ENCODE data around the gene PPM1L.
"Not testable (repeated sequence)": the region's sequence is repeated elsewhere in the genome, so short reads cannot be mapped to it uniquely, and the experiment has no call there.

Gene PPM1L

GRCh38 chr3:160755776-160756304 lies at the start of gene PPM1L:
PPM1L (plus strand) TSS chr3:160756231.
- DNase-seq (ENCODE audit: low read depth), result peak; percentile 35

- no peak for DNase-seq (ENCODE audit: low read depth)
Measured at GRCh38 chr3:160707187-160707794, 48.7 kb upstream of the PPM1L start.

- no peak for DNase-seq (ENCODE audit: low read depth)
Measured at GRCh38 chr3:160709477-160710182, 46.4 kb upstream of the PPM1L start.

GRCh38 chr3:160713144-160713543 lies 42.9 kb upstream of the PPM1L start:
- not testable (repeated sequence) for DNase-seq (ENCODE audit: low read depth)

- no peak for DNase-seq (ENCODE audit: low read depth)
Measured at GRCh38 chr3:160719710-160720109, 36.3 kb upstream of the PPM1L start.

GRCh38 chr3:160720123-160720746 lies 35.8 kb upstream of the PPM1L start:
- no peak for DNase-seq (ENCODE audit: low read depth)

GRCh38 chr3:160722331-160722730 lies 33.7 kb upstream of the PPM1L start:
- DNase-seq (ENCODE audit: low read depth), result no peak

- no peak for DNase-seq (ENCODE audit: low read depth)
Measured at GRCh38 chr3:160725338-160725737, 30.7 kb upstream of the PPM1L start.

GRCh38 chr3:160735826-160736225 lies 20.2 kb upstream of the PPM1L start:
- no peak for DNase-seq (ENCODE audit: low read depth)

- no peak for DNase-seq (ENCODE audit: low read depth)
Measured at GRCh38 chr3:160738048-160738447, 18.0 kb upstream of the PPM1L start.

GRCh38 chr3:160739079-160739478 lies 17.0 kb upstream of the PPM1L start:
- no peak for DNase-seq (ENCODE audit: low read depth)

- no peak for DNase-seq (ENCODE audit: low read depth)
Measured at GRCh38 chr3:160746976-160747375, 9.1 kb upstream of the PPM1L start.

GRCh38 chr3:160747422-160747821 lies 8.6 kb upstream of the PPM1L start:
- no peak for DNase-seq (ENCODE audit: low read depth)

GRCh38 chr3:160748231-160748630 lies 7.8 kb upstream of the PPM1L start:
- DNase-seq (ENCODE audit: low read depth), result no peak

GRCh38 chr3:160748787-160749186 lies 7.2 kb upstream of the PPM1L start:
- no peak for DNase-seq (ENCODE audit: low read depth)

- DNase-seq (ENCODE audit: low read depth), result no peak
Measured at GRCh38 chr3:160753953-160754352, 2.1 kb upstream of the PPM1L start.

GRCh38 chr3:160754371-160754854 lies 1.6 kb upstream of the PPM1L start:
- DNase-seq (ENCODE audit: low read depth), result no peak

GRCh38 chr3:160754855-160755747 lies 930 bp upstream of the PPM1L start:
- DNase-seq (ENCODE audit: low read depth), result peak; percentile 78

GRCh38 chr3:160757233-160758106 lies 1.4 kb downstream of the PPM1L start:
- DNase-seq (ENCODE audit: low read depth), result no peak

GRCh38 chr3:160758929-160759577 lies 3.0 kb downstream of the PPM1L start:
- no peak for DNase-seq (ENCODE audit: low read depth)

Measured in activated gamma-delta T cell treated with anti-CD3 and anti-CD28 coated beads, Interleukin-2, amount 50 U/mL, for 16 hours (primary cell).